GM12878 (cell line): ENCODE data around the gene EFCAB3. TPM values are rescaled to one million over a fixed set of nuclear protein-coding genes. Genes with fewer than 3 reads are reported as not detected.
"Not testable (repeated sequence)": the region's sequence is repeated elsewhere in the genome, so short reads cannot be mapped to it uniquely, and the experiment has no call there.

Experiments
- ATAC-seq: fragments of 200-7000 bp; cut with Tn5 transposase; 3 replicates; pipeline ENCODE4 v1.9.1; 2020; ENCODE audit warnings: mild to moderate bottlenecking, moderate library complexity
- BruUV-seq: library from RNA; stranded (reverse); fragments of 400-500 nt; replicated peaks from 2 replicates; lab custom pipeline; 2021; lab: Mats Ljungman, UMichigan
- CTCF ChIA-PET: fragments of 300-600 bp; sonication (Branson Sonifier 250); formaldehyde crosslinking; extraction: SDS; loops from one replicate; lab custom pipeline; 2021; ENCODE audit warnings: inconsistent platforms; lab: Yijun Ruan, JAX
- POLR2A ChIA-PET: fragments of 350-600 bp; formaldehyde crosslinking; extraction: SDS; loops from one replicate; lab custom pipeline; 2021; ENCODE audit warnings: inconsistent platforms; lab: Charles Lee
- RAD21 ChIA-PET: fragments of 300-600 bp; sonication (Branson Sonifier 250); formaldehyde crosslinking; loops from one replicate; lab custom pipeline; 2023; ENCODE audit warnings: antibody characterized with exemption; ENCODE audit not compliant: unreplicated experiment; lab: Charles Lee
- SMC1A ChIA-PET: fragments of 300-600 bp; sonication (Branson Sonifier 250); formaldehyde crosslinking; loops from one replicate; lab custom pipeline; 2023; ENCODE audit not compliant: unreplicated experiment, uncharacterized antibody; lab: Charles Lee
- DNase-seq: peaks from one replicate; pipeline ENCODE4 v3.0.0-alpha.2; 2011; ENCODE audit warnings: low read depth, low spot score
- FAIRE-seq: peaks from 3 replicates; lab custom pipeline; 2011; peaks lifted over from hg19 to GRCh38; lab: Jason Lieb, UNC
- H2AFZ ChIP-seq: 2 replicates; pipeline ENCODE4 v1.6.0; 2011; ENCODE audit warnings: low read depth, low read length, control low read depth; ENCODE audit not compliant: control insufficient read depth
- H3K27ac ChIP-seq: 2 replicates; pipeline ENCODE4 v1.5.1; 2011; ENCODE audit warnings: control low read depth; ENCODE audit not compliant: control insufficient read depth, insufficient read depth
- H3K27me3 ChIP-seq, 2 experiments: replicated peaks in 1 of 2; 2 replicates each; pipeline versions ENCODE4 v1.6.0 to v1.6.1; 2011; ENCODE audit warnings: low read length in 1 of 2; ENCODE audit not compliant: control insufficient read depth in 2 of 2, insufficient read depth in 2 of 2
- H3K36me3 ChIP-seq, 2 experiments: 2 replicates each; pipeline ENCODE4 v1.5.1; 2011; ENCODE audit warnings: low read length in 1 of 2; ENCODE audit not compliant: control insufficient read depth in 2 of 2, insufficient read depth in 2 of 2
- H3K4me1 ChIP-seq: 2 replicates; pipeline ENCODE4 v1.6.1; 2011; ENCODE audit warnings: mild to moderate bottlenecking, low read length, moderate library complexity, mixed read lengths; ENCODE audit not compliant: control insufficient read depth, insufficient read depth
- H3K4me2 ChIP-seq: 2 replicates; pipeline ENCODE4 v1.6.0; 2011; ENCODE audit warnings: control low read depth; ENCODE audit not compliant: control insufficient read depth, insufficient read depth
- H3K4me3 ChIP-seq: fragments of 200-600 bp; sonication (generic); 2 replicates; pipeline ENCODE4 v1.5.1; 2016
- H3K79me2 ChIP-seq: 2 replicates; pipeline ENCODE4 v1.6.0; 2011; ENCODE audit warnings: low read length; ENCODE audit not compliant: control insufficient read depth, insufficient read depth
- H3K9ac ChIP-seq: 2 replicates; pipeline ENCODE4 v1.8.0; 2011; ENCODE audit warnings: low read length, control low read depth, mixed read lengths; ENCODE audit not compliant: control insufficient read depth, insufficient read depth
- H3K9me3 ChIP-seq: replicated peaks from 3 replicates; pipeline ENCODE4 v1.5.1; 2011; ENCODE audit warnings: mild to moderate bottlenecking, low read length; ENCODE audit not compliant: control insufficient read depth, insufficient read depth
- H4K20me1 ChIP-seq: 2 replicates; pipeline ENCODE4 v1.6.0; 2011; ENCODE audit not compliant: control insufficient read depth, insufficient read depth
- BACH1 ChIP-seq: fragments of 450-650 bp; IDR thresholded peaks from 2 replicates; pipeline ENCODE4 v1.6.1; 2017; ENCODE audit warnings: mild to moderate bottlenecking, borderline replicate concordance
- BCL11A ChIP-seq: IDR thresholded peaks from 2 replicates; pipeline ENCODE4 v1.6.1; 2011; ENCODE audit warnings: low read depth, low read length
- EED ChIP-seq: sonication (generic); IDR thresholded peaks from 2 replicates; pipeline ENCODE4 v1.6.1; 2016; ENCODE audit warnings: antibody characterized with exemption, low read depth
- MTA2 ChIP-seq: fragments of 450-650 bp; IDR thresholded peaks from 2 replicates; pipeline ENCODE4 v1.6.1; 2016; ENCODE audit warnings: low read depth, mild to moderate bottlenecking, moderate library complexity
- NFIC ChIP-seq: IDR thresholded peaks from 2 replicates; pipeline ENCODE4 v1.6.1; 2012; ENCODE audit warnings: low read depth, mild to moderate bottlenecking, inconsistent platforms, low read length, moderate library complexity
- RUNX3 ChIP-seq: IDR thresholded peaks from 2 replicates; pipeline ENCODE4 v1.6.1; 2012; ENCODE audit warnings: low read length, inconsistent platforms
- TCF12 ChIP-seq: IDR thresholded peaks from 2 replicates; pipeline ENCODE4 v1.6.1; 2011; ENCODE audit warnings: low read depth, mild to moderate bottlenecking, low read length
- TCF3 ChIP-seq: IDR thresholded peaks from 2 replicates; pipeline ENCODE4 v1.6.1; 2012; ENCODE audit warnings: low read depth, mild to moderate bottlenecking, low read length, borderline replicate concordance; ENCODE audit not compliant: insufficient read depth
- ZNF384 ChIP-seq: IDR thresholded peaks from 2 replicates; pipeline ENCODE4 v1.6.1; 2012; ENCODE audit warnings: low read depth, mild to moderate bottlenecking, low read length, improper control_type of control experiment, borderline replicate concordance
- WGBS: methylation state at CpG from one replicate; pipeline ENCODE4 v1.1.6; 2016; ENCODE audit warnings: low lambda C conversion rate; ENCODE audit not compliant: insufficient replicate concordance, insufficient coverage; ENCODE audit errors: missing lambda C conversion rate; 5-methylcytosine and 5-hydroxymethylcytosine counted together
- in situ Hi-C: fragments of 300-500 bp; cut with MboI; formaldehyde crosslinking; loops from 9 replicates; pipeline ENCODE4 v1.14.3; 2018; ENCODE audit warnings: mixed read lengths
- intact Hi-C: fragments of 100-400 bp; cut with micrococcal nuclease; formaldehyde crosslinking; loops from one replicate; pipeline ENCODE4 v1.14.2; 2022; ENCODE audit not compliant: unreplicated experiment
- polyA plus RNA-seq, 11 experiments: library from polyadenylated mRNA; depleted of rRNA in 4 of 11; unstranded in 6 of 11; stranded (reverse) in 5 of 11; fragments of >200 nt; fragmentation: Nextera tagmentation in 4 of 11; fragmentation: Illumina TruSeq in 1 of 11; extraction: Ambion mirVana in 4 of 11; extraction: Trizol in 1 of 11; gene quantifications; 1 replicate in 1 of 11; 2 replicates in 10 of 11; pipeline versions ENCODE4 v1.2.1 to v1.2.3, GENCODE V29; 2011 to 2016; ENCODE audit warnings: inconsistent platforms in 2 of 11, missing spikeins in 2 of 11, low read depth in 1 of 11
- total RNA-seq, 4 experiments: library from RNA; depleted of rRNA in 3 of 4; stranded (reverse); fragments of >200 nt in 3 of 4; fragmentation: Illumina TruSeq in 1 of 4; extraction: Trizol in 1 of 4; gene quantifications; 2 replicates each; pipeline versions ENCODE4 v1.2.1 to v1.2.3, GENCODE V29; 2013 to 2021

Gene EFCAB3
- total and polyA plus RNA-seq, 10 of the 15 experiments (the other 5 are each of a cell fraction or from before 2014, with no cell fraction given): not detected

DNA sequence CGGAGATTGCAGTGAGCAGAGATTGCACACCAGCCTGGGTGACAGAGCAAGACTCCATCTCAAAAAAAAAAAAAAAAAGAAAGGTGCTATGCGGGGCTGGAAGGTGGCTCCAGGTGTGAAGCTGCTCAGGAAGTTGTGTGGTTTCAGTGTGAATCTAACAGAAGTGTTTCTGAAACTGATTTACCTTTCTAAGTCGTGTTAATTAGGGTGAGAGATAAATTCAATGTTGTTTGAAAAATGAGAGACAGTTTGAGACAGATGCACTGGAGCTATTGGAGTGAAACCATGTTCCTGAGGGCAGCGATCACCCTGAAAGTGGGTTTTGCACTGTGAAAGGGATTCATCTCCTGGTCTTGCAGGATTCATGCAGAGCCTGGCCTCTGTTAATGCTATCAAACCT is 73.3 kb downstream of the EFCAB3 start:
- SMC1A ChIA-PET: interaction anchor here (1.2 to 1.3 kb wide), 2 partner anchors 31 to 54 kb away, joined by 3 read pairs; no protein-coding TSS in a partner anchor
- peaks cover 44% of the 10 kb centered on the region for H3K4me1 ChIP-seq
- peak overlapping the region; percentile 40 for H3K9ac ChIP-seq
- H2AFZ ChIP-seq, H3K79me2 ChIP-seq, H4K20me1 ChIP-seq, H3K27me3 ChIP-seq, H3K36me3 ChIP-seq, H3K9me3 ChIP-seq, BruUV-seq, in situ Hi-C loops, DNase-seq, intact Hi-C loops: not testable (repeated sequence)
- 22% methylated on average over 4 of the region's 4 CpGs for WGBS
- RAD21 ChIA-PET: interaction anchor here (1.3 kb wide), 1 partner anchor 28 kb away, joined by 4 read pairs; no protein-coding TSS in a partner anchor
- H3K27ac ChIP-seq: peak overlapping the region; percentile 89
- ATAC-seq: peak; percentile 23
- TF ChIP-seq TCF3 (peak; percentile 47; the same call in 1 of the 2 replicates), BACH1 (peak; percentile 44; the same call in 1 of the 2 replicates), MTA2 (peak; percentile 64), ZNF384 (peak; percentile 76; the same call in 1 of the 2 replicates), EED (0 out of 2 replicates have a peak, but pooled peaks have one; percentile 5), TCF12 (0 out of 2 replicates have a peak, but pooled peaks have one; percentile 26), NFIC (0 out of 2 replicates have a peak, but pooled peaks have one; percentile 10), BCL11A (0 out of 2 replicates have a peak, but pooled peaks have one; percentile 27), RUNX3 (peak; percentile 59)
- H3K4me2 ChIP-seq: peak overlapping the region; percentile 83
- peak; percentile 59 for FAIRE-seq
- POLR2A ChIA-PET: interaction anchor here (0.7 kb wide), 1 partner anchor 19 kb away, joined by 3 read pairs; no protein-coding TSS in a partner anchor
- peak overlapping the region; percentile 60; the same call in 1 of the 2 replicates for H3K4me3 ChIP-seq
- CTCF ChIA-PET: interaction anchor here (0.6 to 1.7 kb wide), 2 partner anchors 32 to 590 kb away, joined by 4 to 5 read pairs; no protein-coding TSS in a partner anchor
